Left lung (tissue), 10 donors: ENCODE measurements around the gene SLC6A9. TPM values are rescaled to one million over a fixed set of nuclear protein-coding genes. Genes with fewer than 3 reads are reported as not detected.

Source experiments
- ATAC-seq: fragments of 200-7000 bp; cut with Tn5 transposase; one replicate; pipeline ENCODE4 v1.9.1; 2020; ENCODE audit warnings: moderate library complexity
- DNase-seq, 4 donors: peaks; one replicate each; pipeline ENCODE4 v3.0.0-alpha.2; 2013 to 2020
- H3K27ac ChIP-seq, 2 donors: fragments of 200-600 bp; sonication (generic) in 1 of 2; one replicate each; pipeline versions ENCODE4 v1.5.0 to v1.8.0; 2020 to 2021
- H3K27me3 ChIP-seq, 2 donors: fragments of 200-600 bp; sonication (generic) in 1 of 2; one replicate each; pipeline versions ENCODE4 v1.5.0 to v1.8.0; 2020 to 2021
- H3K36me3 ChIP-seq, 2 donors: fragments of 200-600 bp; sonication (generic) in 1 of 2; one replicate each; pipeline versions ENCODE4 v1.5.0 to v1.8.0; 2020 to 2021
- H3K4me1 ChIP-seq, 2 donors: fragments of 200-600 bp; one replicate each; pipeline ENCODE4 v1.8.0; 2021
- H3K4me3 ChIP-seq, 2 donors: fragments of 200-600 bp; sonication (generic) in 1 of 2; one replicate each; pipeline versions ENCODE4 v1.5.0 to v1.8.0; 2020 to 2021; ENCODE audit warnings: mild to moderate bottlenecking in 1 of 2
- H3K9me3 ChIP-seq, 2 donors: fragments of 200-600 bp; sonication (generic) in 1 of 2; one replicate each; pipeline versions ENCODE4 v1.5.0 to v1.8.0; 2020 to 2021
- CTCF ChIP-seq, 2 donors: fragments of 200-600 bp; sonication (generic) in 1 of 2; IDR thresholded peaks; one replicate each; pipeline versions ENCODE4 v1.5.0 to v1.8.0; 2021; ENCODE audit warnings: antibody characterized with exemption in 2 of 2
- intact Hi-C, 2 donors: fragments of 100-400 bp; cut with DNase I; formaldehyde crosslinking; loops; one replicate each; pipeline versions ENCODE4 v1.11.2 to v1.14.2; 2022
- polyA plus RNA-seq, 6 donors: library from polyadenylated mRNA; unstranded; fragments of 120-200 nt; gene quantifications; one replicate each; pipeline ENCODE4 v1.2.1, GENCODE V29; 2013; ENCODE audit not compliant: insufficient read length in 6 of 6
- total RNA-seq, 2 donors: library from RNA; stranded (reverse); fragmentation: NEBNext Ultra II Directional; extraction: Animal tissue kit (Norgen Biotek cat#: 25700); gene quantifications; one replicate each; pipeline ENCODE4 v1.2.1, GENCODE V29; 2021
- donor health status: DM: no; HTN: yes; CAD: no.
- donor health status: DM: no; HTN: no; CAD: no.

SLC6A9 gene
- total and polyA plus RNA-seq, 8 donors, result 10.9 to 28.5 (median 14.6) TPM

GRCh38 chr1:44032170-44032790 is 1.0 kb upstream of the SLC6A9 start:
- H3K9me3 ChIP-seq, result no peaks in the 10 kb centered on the region
- H3K4me1 ChIP-seq, result peaks cover 10 to 37% of the 10 kb centered on the region in 2 donors
- no peak overlapping the region for H3K4me3 ChIP-seq
- H3K36me3 ChIP-seq, result no peaks in the 10 kb centered on the region
- H3K27me3 ChIP-seq, result peaks cover 0 to 23% of the 10 kb centered on the region in 2 donors
- intact Hi-C loops, result no loop called here
- TF ChIP-seq CTCF (IDR thresholded peaks at IDR 0.05), result no peak
- peak overlapping the region; percentile 82 to 87 for H3K27ac ChIP-seq
- no peak for DNase-seq
- peak; percentile 1 for ATAC-seq

GRCh38 chr1:44030605-44031251 is 534 bp downstream of the SLC6A9 start:
- no peak for TF ChIP-seq CTCF (IDR thresholded peaks at IDR 0.05)
- ATAC-seq, result peak; percentile 25
- H3K27me3 ChIP-seq, result peaks cover 0 to 23% of the 10 kb centered on the region in 2 donors
- H3K27ac ChIP-seq, result peak overlapping the region; percentile 82 to 87
- intact Hi-C loops, result no loop called here
- H3K36me3 ChIP-seq, result no peaks in the 10 kb centered on the region
- DNase-seq, result peak in 3 of 4 donors; percentile 45 to 63 (median 61)
- H3K4me3 ChIP-seq, result peak overlapping the region; percentile 86 to 90
- peaks cover 10 to 34% of the 10 kb centered on the region in 2 donors for H3K4me1 ChIP-seq
- H3K9me3 ChIP-seq, result no peaks in the 10 kb centered on the region

GRCh38 chr1:44029911-44030604 is 1.2 kb downstream of the SLC6A9 start:
- intact Hi-C loops, result no loop called here
- ATAC-seq, result peak; percentile 85
- H3K27ac ChIP-seq, result peak overlapping the region; percentile 82 to 87
- peak overlapping the region; percentile 86 to 90 for H3K4me3 ChIP-seq
- DNase-seq, result peak; percentile 88 to 96 (median 91)
- no peaks in the 10 kb centered on the region for H3K36me3 ChIP-seq
- H3K27me3 ChIP-seq, result peaks cover 0 to 23% of the 10 kb centered on the region in 2 donors
- no peak for TF ChIP-seq CTCF (IDR thresholded peaks at IDR 0.05)
- peaks cover 10 to 34% of the 10 kb centered on the region in 2 donors for H3K4me1 ChIP-seq
- no peaks in the 10 kb centered on the region for H3K9me3 ChIP-seq

- peak overlapping the region; percentile 86 to 90 for H3K4me3 ChIP-seq
- ATAC-seq (peak; percentile 6), DNase-seq (peak in 1 of 4 donors; percentile 31)
- H3K4me1 ChIP-seq, result peaks cover 10 to 34% of the 10 kb centered on the region in 2 donors
- H3K36me3 ChIP-seq, result no peaks in the 10 kb centered on the region
- TF ChIP-seq CTCF (IDR thresholded peaks at IDR 0.05), result no peak
- intact Hi-C loops, result no loop called here
- H3K27me3 ChIP-seq, result peaks cover 0 to 23% of the 10 kb centered on the region in 2 donors
- peak overlapping the region; percentile 82 to 87 for H3K27ac ChIP-seq
- H3K9me3 ChIP-seq, result no peaks in the 10 kb centered on the region
These were observed 1.9 kb downstream of the SLC6A9 start for GRCh38 chr1:44029260-44029910.
